DND-41 (cell line): ENCODE measurements around the gene DTNBP1.

Experiments
- ATAC-seq: fragments of 200-7000 bp; cut with Tn5 transposase; 3 replicates; pipeline ENCODE4 v1.9.1; 2021; ENCODE audit warnings: low read depth; ENCODE audit not compliant: insufficient read depth
- DNase-seq: peaks from one replicate; pipeline ENCODE4 v3.0.0-alpha.2; 2020
- H2AFZ ChIP-seq: 2 replicates; pipeline ENCODE4 v1.6.0; 2012; ENCODE audit warnings: low read depth, low read length
- H3K27ac ChIP-seq: 2 replicates; pipeline ENCODE4 v1.5.1; 2012; ENCODE audit warnings: low read length, inconsistent platforms
- H3K27me3 ChIP-seq: fragments of 200-600 bp; sonication (generic); 2 replicates; pipeline ENCODE4 v1.6.0; 2012; ENCODE audit warnings: low read length, mild to moderate bottlenecking, inconsistent platforms; ENCODE audit not compliant: insufficient read depth, poor library complexity
- H3K36me3 ChIP-seq: 2 replicates; pipeline ENCODE4 v1.5.1; 2012; ENCODE audit warnings: low read length, inconsistent platforms; ENCODE audit not compliant: insufficient read depth
- H3K4me1 ChIP-seq: 2 replicates; pipeline ENCODE4 v1.5.1; 2012; ENCODE audit warnings: mild to moderate bottlenecking, low read length; ENCODE audit not compliant: insufficient read depth
- H3K4me2 ChIP-seq: 2 replicates; pipeline ENCODE4 v1.6.0; 2012; ENCODE audit warnings: mild to moderate bottlenecking, moderate library complexity, low read length, inconsistent platforms; ENCODE audit not compliant: insufficient read depth
- H3K4me3 ChIP-seq, 2 experiments: fragments of 200-600 bp in 1 of 2; shearing (Covaris generic) in 1 of 2; 2 replicates each; pipeline ENCODE4 v1.5.1; 2012 to 2016; ENCODE audit warnings: inconsistent platforms in 2 of 2, low read length in 2 of 2, mild to moderate bottlenecking in 2 of 2, low read depth in 1 of 2, moderate library complexity in 1 of 2
- H3K79me2 ChIP-seq: 2 replicates; pipeline ENCODE4 v1.6.0; 2012; ENCODE audit warnings: low read length, inconsistent platforms; ENCODE audit not compliant: insufficient read depth
- H3K9ac ChIP-seq: 2 replicates; pipeline ENCODE4 v1.6.0; 2012; ENCODE audit warnings: low read depth, mild to moderate bottlenecking, inconsistent platforms, low read length, moderate library complexity
- H3K9me3 ChIP-seq: 2 replicates; pipeline ENCODE4 v1.5.1; 2012; ENCODE audit warnings: low read length, moderate library complexity, mild to moderate bottlenecking, inconsistent platforms; ENCODE audit not compliant: insufficient read depth, severe bottlenecking
- H4K20me1 ChIP-seq: 2 replicates; pipeline ENCODE4 v1.6.0; 2012; ENCODE audit warnings: low read length; ENCODE audit not compliant: insufficient read depth
- EZH2 ChIP-seq: IDR thresholded peaks from 3 replicates; pipeline ENCODE4 v1.6.1; 2012; ENCODE audit warnings: borderline replicate concordance, low read depth, mild to moderate bottlenecking, moderate library complexity, low read length, inconsistent platforms; ENCODE audit not compliant: severe bottlenecking
- TF ChIP-seq, protein P1 (sequence below): IDR thresholded peaks from 2 replicates; pipeline ENCODE4 v1.5.1; 2012; ENCODE audit warnings: borderline replicate concordance, low read length, moderate library complexity, mild to moderate bottlenecking; ENCODE audit not compliant: poor library complexity, severe bottlenecking; ENCODE audit errors: extremely low read depth

DTNBP1 gene

DNA sequence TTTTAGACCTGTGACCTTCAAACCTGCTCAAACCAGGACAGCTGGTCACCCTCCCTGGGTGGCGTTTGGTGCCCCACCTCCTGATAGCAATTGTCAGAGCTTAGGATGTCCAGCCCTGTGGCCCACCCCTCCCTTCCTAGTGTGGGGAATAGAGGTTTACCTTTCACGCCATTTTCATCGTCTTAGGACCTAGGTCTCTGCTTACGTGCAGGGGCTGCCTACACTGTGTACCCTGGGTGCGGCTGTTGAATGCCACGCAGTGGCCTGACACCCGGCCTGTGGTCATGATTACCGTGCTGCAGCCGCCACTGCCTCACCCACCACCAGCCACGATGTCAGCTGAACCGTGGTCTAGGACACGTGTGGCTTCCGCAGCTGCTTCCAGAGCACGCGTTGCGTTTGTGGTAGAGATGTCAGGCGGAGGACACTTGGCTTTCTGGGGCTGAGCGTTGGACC is 157.3 kb downstream of the DTNBP1 start:
- Histone ChIP-seq H3K9ac (no peak overlapping the region), H3K4me2 (no peak overlapping the region), H3K27ac (no peak overlapping the region), H3K9me3 (no peaks in the 10 kb centered on the region), H2AFZ (no peak overlapping the region), H4K20me1 (peaks cover 19% of the 10 kb centered on the region), H3K4me3 (no peak overlapping the region), H3K4me1 (no peaks in the 10 kb centered on the region), H3K79me2 (no peaks in the 10 kb centered on the region), H3K36me3 (peaks cover 93% of the 10 kb centered on the region), H3K27me3 (no peaks in the 10 kb centered on the region)
- DNase-seq (no peak), ATAC-seq (no peak)
- TF ChIP-seq EZH2 = no peak
- TF ChIP-seq, protein P1, sequence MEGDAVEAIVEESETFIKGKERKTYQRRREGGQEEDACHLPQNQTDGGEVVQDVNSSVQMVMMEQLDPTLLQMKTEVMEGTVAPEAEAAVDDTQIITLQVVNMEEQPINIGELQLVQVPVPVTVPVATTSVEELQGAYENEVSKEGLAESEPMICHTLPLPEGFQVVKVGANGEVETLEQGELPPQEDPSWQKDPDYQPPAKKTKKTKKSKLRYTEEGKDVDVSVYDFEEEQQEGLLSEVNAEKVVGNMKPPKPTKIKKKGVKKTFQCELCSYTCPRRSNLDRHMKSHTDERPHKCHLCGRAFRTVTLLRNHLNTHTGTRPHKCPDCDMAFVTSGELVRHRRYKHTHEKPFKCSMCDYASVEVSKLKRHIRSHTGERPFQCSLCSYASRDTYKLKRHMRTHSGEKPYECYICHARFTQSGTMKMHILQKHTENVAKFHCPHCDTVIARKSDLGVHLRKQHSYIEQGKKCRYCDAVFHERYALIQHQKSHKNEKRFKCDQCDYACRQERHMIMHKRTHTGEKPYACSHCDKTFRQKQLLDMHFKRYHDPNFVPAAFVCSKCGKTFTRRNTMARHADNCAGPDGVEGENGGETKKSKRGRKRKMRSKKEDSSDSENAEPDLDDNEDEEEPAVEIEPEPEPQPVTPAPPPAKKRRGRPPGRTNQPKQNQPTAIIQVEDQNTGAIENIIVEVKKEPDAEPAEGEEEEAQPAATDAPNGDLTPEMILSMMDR = no peak

DNA sequence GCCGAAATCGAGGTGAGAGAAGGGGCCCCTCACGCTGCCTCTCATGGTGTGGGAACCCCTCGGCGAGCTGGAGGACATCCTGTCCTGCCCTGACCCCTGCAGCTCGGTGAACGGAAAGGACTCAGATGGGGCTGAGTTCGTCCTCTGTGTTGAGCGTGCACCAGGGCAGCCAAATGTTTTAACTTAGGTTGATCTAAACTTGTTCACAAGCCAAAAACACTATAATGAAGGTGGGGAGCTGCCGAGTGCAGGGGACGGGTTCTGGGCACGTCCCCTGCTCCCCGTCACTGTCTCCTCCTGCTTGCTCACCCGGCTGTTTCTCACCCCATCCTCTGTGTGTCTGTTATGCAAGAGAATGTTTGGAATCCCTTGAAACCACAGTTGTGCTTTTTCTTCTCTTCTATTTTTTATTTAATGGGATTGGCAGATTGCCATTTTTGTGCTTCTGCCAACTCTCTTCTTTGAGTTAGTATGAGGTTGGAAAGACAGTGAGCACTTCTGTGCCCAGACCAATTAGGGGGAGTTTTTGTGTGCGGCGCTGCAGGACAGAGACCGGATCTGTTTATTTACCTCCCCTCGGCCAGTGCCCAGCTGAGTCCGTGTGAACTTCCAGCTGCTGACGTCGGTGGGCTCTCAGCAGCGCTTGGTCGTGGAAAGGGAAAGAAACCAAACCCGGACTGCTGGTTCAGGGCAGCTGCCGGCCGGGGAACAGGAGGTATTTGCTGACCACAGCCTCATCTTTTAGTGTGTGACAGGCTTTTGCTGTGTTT is 158.1 kb downstream of the DTNBP1 start:
- DNase-seq (no peak), ATAC-seq (no peak)
- Histone ChIP-seq H3K27me3 (no peaks in the 10 kb centered on the region), H3K36me3 (peaks cover 93% of the 10 kb centered on the region), H3K4me1 (no peaks in the 10 kb centered on the region), H3K9ac (no peak overlapping the region), H2AFZ (no peak overlapping the region), H3K4me3 (no peak overlapping the region), H4K20me1 (peaks cover 15% of the 10 kb centered on the region; the same call in 1 of the 2 replicates), H3K9me3 (no peaks in the 10 kb centered on the region), H3K4me2 (no peak overlapping the region), H3K79me2 (no peaks in the 10 kb centered on the region), H3K27ac (no peak overlapping the region)
- no peak for TF ChIP-seq EZH2
- TF ChIP-seq, protein P1 = no peak

DNA sequence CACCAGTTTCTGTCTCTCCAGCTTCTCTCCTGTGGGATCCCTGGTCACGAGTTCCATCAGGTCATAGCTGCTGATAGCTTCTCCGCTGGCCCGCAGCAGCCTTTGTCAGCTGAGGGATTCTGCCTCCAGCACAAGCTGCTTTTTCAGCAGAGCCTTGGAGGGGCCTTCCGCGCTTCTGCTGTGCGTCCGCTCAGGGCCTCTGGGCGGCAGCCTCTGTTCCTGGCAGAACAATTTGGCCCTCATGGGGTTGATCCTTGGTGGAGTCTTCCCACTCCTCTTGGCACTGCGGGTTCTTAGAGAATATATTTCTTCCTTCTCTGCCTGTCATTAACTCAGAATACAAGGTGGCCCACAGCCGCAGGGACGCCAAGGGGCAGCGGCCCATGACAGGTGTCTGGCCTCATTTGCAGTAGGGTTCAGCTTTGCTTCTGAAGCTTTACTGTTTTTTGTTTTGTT is 158.8 kb downstream of the DTNBP1 start:
- H3K4me2 ChIP-seq = no peak overlapping the region
- no peak for TF ChIP-seq EZH2
- TF ChIP-seq, protein P1 = no peak
- H3K9me3 ChIP-seq = no peaks in the 10 kb centered on the region
- peaks cover 15% of the 10 kb centered on the region; the same call in 1 of the 2 replicates for H4K20me1 ChIP-seq
- no peaks in the 10 kb centered on the region for H3K79me2 ChIP-seq
- ATAC-seq (no peak), DNase-seq (no peak)
- H3K27me3 ChIP-seq = no peaks in the 10 kb centered on the region
- peaks cover 89% of the 10 kb centered on the region for H3K36me3 ChIP-seq
- H3K9ac ChIP-seq = no peak overlapping the region
- no peaks in the 10 kb centered on the region for H3K4me1 ChIP-seq
- H3K27ac ChIP-seq = no peak overlapping the region
- H2AFZ ChIP-seq = no peak overlapping the region
- H3K4me3 ChIP-seq = no peak overlapping the region
